Amniotic stem cell (primary cell): ENCODE data around the gene CHST13.

Experiments used
- DNase-seq: peaks from one replicate; lab custom pipeline; 2025; lab: John Stamatoyannopoulos, UW

Gene CHST13

GRCh38 chr3:126510308-126510910, 13.5 kb upstream of the CHST13 start:
- DNase-seq = no peak

GRCh38 chr3:126511291-126511690, 12.7 kb upstream of the CHST13 start:
- DNase-seq = no peak

GRCh38 chr3:126512026-126512425, 11.9 kb upstream of the CHST13 start:
- DNase-seq = no peak

- DNase-seq = no peak
These were observed 10.9 kb upstream of the CHST13 start for GRCh38 chr3:126512916-126513650.

- DNase-seq = no peak
These were observed 9.8 kb upstream of the CHST13 start for GRCh38 chr3:126514161-126514560.

GRCh38 chr3:126515066-126515706, 8.8 kb upstream of the CHST13 start:
- no peak for DNase-seq

GRCh38 chr3:126516152-126516935, 7.6 kb upstream of the CHST13 start:
- no peak for DNase-seq

GRCh38 chr3:126516936-126517290, 7.0 kb upstream of the CHST13 start:
- DNase-seq = no peak

- DNase-seq = no peak
These were observed 6.5 kb upstream of the CHST13 start, which contains the start of gene UROC1 for GRCh38 chr3:126517291-126517951. UROC1 (minus strand) TSS chr3:126517773; CDS start chr3:126517719, 54 bp downstream.

GRCh38 chr3:126517986-126518778, 5.8 kb upstream of the CHST13 start:
- no peak for DNase-seq

GRCh38 chr3:126518779-126519177, 5.2 kb upstream of the CHST13 start:
- no peak for DNase-seq

GRCh38 chr3:126519506-126520455, 4.2 kb upstream of the CHST13 start:
- no peak for DNase-seq

- DNase-seq = no peak
These were observed 2.6 kb upstream of the CHST13 start for GRCh38 chr3:126521122-126521891.

GRCh38 chr3:126522363-126522788, 1.6 kb upstream of the CHST13 start:
- peak; percentile 28 for DNase-seq

GRCh38 chr3:126524429-126524988, 554 bp downstream of the CHST13 start:
- no peak for DNase-seq

- no peak for DNase-seq
These were observed 1.3 kb downstream of the CHST13 start for GRCh38 chr3:126525091-126525852.

GRCh38 chr3:126525853-126526667, 2.1 kb downstream of the CHST13 start:
- no peak for DNase-seq
